A549 (cell line): Measurements from ENCODE around the gene MSI2. TPM values are rescaled to one million over a fixed set of nuclear protein-coding genes. Genes with fewer than 3 reads are reported as not detected.
A peak's percentile ranks its signal among the peaks of the same experiment; 100 is the strongest.

Source experiments
- ATAC-seq, 2 experiments: fragments of 200-7000 bp in 1 of 2; fragments of >200 bp in 1 of 2; cut with Nextera tagmentation in 1 of 2; cut with Tn5 transposase in 1 of 2; 3 replicates each; pipeline versions ENCODE4 v1.8.0 to v1.9.1; 2018 to 2020; ENCODE audit warnings: mild to moderate bottlenecking in 1 of 2, moderate library complexity in 1 of 2
- CTCF ChIA-PET: fragments of 300-600 bp; sonication (Branson Sonifier 250); formaldehyde crosslinking; extraction: SDS; loops from one replicate; lab custom pipeline; 2021; ENCODE audit warnings: antibody characterized with exemption, inconsistent platforms; lab: Yijun Ruan, JAX
- POLR2A ChIA-PET: fragments of 350-600 bp; formaldehyde crosslinking; extraction: SDS; loops from one replicate; lab custom pipeline; 2021; ENCODE audit warnings: antibody characterized with exemption, inconsistent platforms; lab: Yijun Ruan, JAX
- DNase-seq, 2 experiments: peaks; one replicate each; pipeline versions ENCODE4 v3.0.0 to v3.0.0-alpha.2; 2011 to 2016; ENCODE audit warnings: low read depth in 1 of 2, low spot score in 1 of 2
- FAIRE-seq: peaks from 2 replicates; lab custom pipeline; 2011; peaks lifted over from hg19 to GRCh38; lab: Jason Lieb, UNC
- H3K27ac ChIP-seq, 2 experiments: fragments of >200 bp; sonication (Bioruptor Twin); formaldehyde crosslinking; 3 replicates each; pipeline ENCODE4 v1.5.1; 2016 to 2017
- H3K4me1 ChIP-seq: fragments of >200 bp; sonication (Bioruptor Twin); formaldehyde crosslinking; 3 replicates; pipeline ENCODE4 v1.6.1; 2016
- H3K4me2 ChIP-seq: fragments of >200 bp; sonication (Bioruptor Twin); formaldehyde crosslinking; 3 replicates; pipeline ENCODE4 v1.6.1; 2016
- H3K4me3 ChIP-seq: fragments of >200 bp; sonication (Bioruptor Twin); formaldehyde crosslinking; 3 replicates; pipeline ENCODE4 v1.5.1; 2016
- H3K9me3 ChIP-seq: fragments of >200 bp; sonication (Bioruptor Twin); formaldehyde crosslinking; 3 replicates; pipeline ENCODE4 v1.6.1; 2016
- CBX2 ChIP-seq: fragments of 200-600 bp; sonication (generic); IDR thresholded peaks from 2 replicates; pipeline ENCODE4 v1.6.1; 2016; ENCODE audit warnings: low read depth, mild to moderate bottlenecking, borderline replicate concordance
- CBX8 ChIP-seq: fragments of 200-600 bp; sonication (generic); IDR thresholded peaks from 2 replicates; pipeline ENCODE4 v1.6.1; 2016
- EHMT2 ChIP-seq: fragments of 200-600 bp; sonication (generic); IDR thresholded peaks from 2 replicates; pipeline ENCODE4 v1.6.1; 2016; ENCODE audit warnings: antibody characterized with exemption, low read depth, mild to moderate bottlenecking, moderate library complexity
- EP300 ChIP-seq, 2 experiments: fragments of >200 bp; sonication (Bioruptor Twin); formaldehyde crosslinking; IDR thresholded peaks; 2 replicates in 1 of 2; 3 replicates in 1 of 2; pipeline ENCODE4 v1.6.1; 2016 to 2017
- ESRRA ChIP-seq: fragments of 150-350 bp; IDR thresholded peaks from 2 replicates; pipeline ENCODE4 v1.6.1; 2014; ENCODE audit warnings: mild to moderate bottlenecking, low read length, borderline replicate concordance
- FOSB ChIP-seq: fragments of 250-450 bp; sonication (Bioruptor Pico); IDR thresholded peaks from 2 replicates; pipeline ENCODE4 v1.5.0; 2020; ENCODE audit warnings: mild to moderate bottlenecking, moderate library complexity
- FOSL2 ChIP-seq, 2 experiments: fragments of 450-650 bp in 1 of 2; fragments of >200 bp in 1 of 2; sonication (Bioruptor Twin) in 1 of 2; formaldehyde crosslinking; IDR thresholded peaks; 2 replicates each; pipeline versions ENCODE4 v1.5.0 to v1.6.1; 2016 to 2020; ENCODE audit warnings: mild to moderate bottlenecking in 1 of 2, moderate library complexity in 1 of 2
- GATA3 ChIP-seq: IDR thresholded peaks from 2 replicates; pipeline ENCODE4 v1.6.1; 2012; ENCODE audit warnings: borderline replicate concordance
- HOXA7 ChIP-seq: fragments of 250-450 bp; sonication (Bioruptor Pico); IDR thresholded peaks from 2 replicates; pipeline ENCODE4 v1.5.0; 2020; ENCODE audit warnings: mild to moderate bottlenecking, moderate library complexity
- JUN ChIP-seq, 2 experiments: fragments of >200 bp; sonication (Bioruptor Twin); formaldehyde crosslinking; IDR thresholded peaks; 2 replicates in 1 of 2; 3 replicates in 1 of 2; pipeline ENCODE4 v1.6.1; 2016 to 2017
- KDM1A ChIP-seq: fragments of 200-600 bp; sonication (generic); IDR thresholded peaks from 2 replicates; pipeline ENCODE4 v1.6.1; 2016; ENCODE audit warnings: low read depth, mild to moderate bottlenecking
- KDM5A ChIP-seq: fragments of 200-600 bp; sonication (generic); IDR thresholded peaks from 2 replicates; pipeline ENCODE4 v1.6.1; 2016; ENCODE audit warnings: antibody characterized with exemption, mild to moderate bottlenecking
- MAFK ChIP-seq: fragments of 450-650 bp; IDR thresholded peaks from 2 replicates; pipeline ENCODE4 v1.6.1; 2014; ENCODE audit not compliant: partially characterized antibody
- NPAS2 ChIP-seq: fragments of 250-450 bp; sonication (Bioruptor Pico); IDR thresholded peaks from 2 replicates; pipeline ENCODE4 v1.8.0; 2022; ENCODE audit warnings: mild to moderate bottlenecking, moderate library complexity, borderline replicate concordance
- PHF8 ChIP-seq: fragments of 200-600 bp; sonication (generic); IDR thresholded peaks from 2 replicates; pipeline ENCODE4 v1.6.1; 2016; ENCODE audit warnings: low read depth, mild to moderate bottlenecking, antibody characterized with exemption, moderate library complexity, borderline replicate concordance
- POLR2A ChIP-seq: IDR thresholded peaks from 2 replicates; pipeline ENCODE4 v1.6.1; 2012; ENCODE audit warnings: mild to moderate bottlenecking, low read length
- POLR2AphosphoS2 ChIP-seq: conservative IDR thresholded peaks from 2 replicates; pipeline ENCODE4 v1.6.1; 2012; ENCODE audit warnings: low read length, improper control_type of control experiment, inconsistent platforms
- RCOR1 ChIP-seq: fragments of 150-350 bp; IDR thresholded peaks from 2 replicates; pipeline ENCODE4 v1.6.1; 2014; ENCODE audit warnings: antibody characterized with exemption, low read length, low read depth
- SREBF2 ChIP-seq: fragments of 450-650 bp; IDR thresholded peaks from 2 replicates; pipeline ENCODE4 v1.6.1; 2014; ENCODE audit warnings: mild to moderate bottlenecking, moderate library complexity
- TFCP2L1 ChIP-seq: fragments of 250-450 bp; sonication (Bioruptor Pico); IDR thresholded peaks from 2 replicates; pipeline ENCODE4 v1.5.0; 2021; ENCODE audit warnings: mild to moderate bottlenecking
- WGBS: methylation state at CpG from one replicate; pipeline ENCODE4 v1.1.6; 2017; ENCODE audit errors: missing lambda C conversion rate; 5-methylcytosine and 5-hydroxymethylcytosine counted together
- polyA plus RNA-seq, 4 experiments: library from polyadenylated mRNA; depleted of rRNA in 3 of 4; stranded (reverse); fragments of >200 nt; fragmentation: RNase III in 1 of 4; extraction: RNeasy Plus Mini Kit Qiagen cat#74134 plus additional on column Dnase treatment in 1 of 4; gene quantifications; 2 replicates in 3 of 4; 3 replicates in 1 of 4; pipeline ENCODE4 v1.2.3, GENCODE V29; 2011 to 2017
- TF ChIP-seq, protein P1 (sequence below): IDR thresholded peaks from 2 replicates; pipeline ENCODE4 v1.6.1; 2012; ENCODE audit warnings: low read depth, borderline replicate concordance
- TF ChIP-seq, protein P2 (sequence below): fragments of 450-650 bp; IDR thresholded peaks from 2 replicates; pipeline ENCODE4 v1.6.1; 2014; ENCODE audit warnings: antibody characterized with exemption
- TF ChIP-seq, protein P3 (sequence below): fragments of 150-350 bp; IDR thresholded peaks from 2 replicates; pipeline ENCODE4 v1.6.1; 2014; ENCODE audit warnings: low read depth, mild to moderate bottlenecking, low read length
- TF ChIP-seq, protein P4 (sequence below): IDR thresholded peaks from 2 replicates; pipeline ENCODE4 v1.6.1; 2012
- TF ChIP-seq, protein P5 (sequence below): fragments of >200 bp; sonication (Bioruptor Twin); formaldehyde crosslinking; IDR thresholded peaks from 2 replicates; pipeline ENCODE4 v1.6.1; 2016

Gene MSI2
- polyA plus RNA-seq, 2 of the 4 experiments (the other 2 are of a cell fraction): 43.6 to 44.4 TPM

DNA sequence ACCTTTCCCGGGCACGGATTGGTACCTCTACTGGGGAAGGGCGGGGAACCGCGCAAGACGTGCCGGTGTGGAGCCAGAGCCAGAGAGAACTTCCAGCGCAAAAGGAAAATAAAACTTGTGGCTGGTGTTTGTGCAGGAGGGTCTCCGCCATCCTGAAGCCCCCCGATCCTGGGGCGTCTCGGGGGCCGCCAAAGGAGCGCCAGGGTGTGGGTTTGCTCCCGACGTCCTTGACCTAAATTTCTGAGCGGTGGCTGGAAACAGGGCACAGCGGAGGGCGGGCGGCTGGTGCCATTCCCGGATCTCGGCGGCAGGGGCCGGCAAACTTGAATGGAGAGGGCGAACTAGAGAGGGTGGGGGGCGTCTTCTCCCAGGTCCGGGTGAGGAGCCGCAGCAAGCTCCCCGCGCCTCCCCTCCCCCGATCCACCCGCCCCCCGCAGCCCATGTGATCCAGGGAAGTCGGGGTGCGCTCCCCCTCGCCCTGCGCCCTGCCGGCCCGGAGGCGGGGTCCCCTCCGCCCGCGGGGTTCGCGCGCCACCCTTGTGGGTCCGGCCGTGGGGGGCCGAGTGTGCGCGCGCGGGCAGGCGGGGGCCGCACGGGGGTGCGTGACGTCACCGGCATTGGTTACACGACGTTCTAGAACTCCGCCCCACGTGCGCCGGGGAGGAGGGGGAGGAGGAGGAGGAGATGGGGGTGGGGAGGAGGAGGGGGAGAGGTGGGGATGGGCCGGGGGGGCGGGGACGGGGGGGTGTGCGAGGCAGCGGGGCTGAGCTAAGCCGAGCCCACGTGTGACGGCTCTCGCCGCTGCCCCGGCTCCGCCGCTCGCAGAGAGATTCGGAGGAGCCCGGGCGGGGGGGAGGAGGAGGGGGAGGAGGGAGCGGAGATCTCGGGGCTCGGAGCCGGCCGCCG, at the start of gene MSI2 (continued):
- TF ChIP-seq, protein P1, sequence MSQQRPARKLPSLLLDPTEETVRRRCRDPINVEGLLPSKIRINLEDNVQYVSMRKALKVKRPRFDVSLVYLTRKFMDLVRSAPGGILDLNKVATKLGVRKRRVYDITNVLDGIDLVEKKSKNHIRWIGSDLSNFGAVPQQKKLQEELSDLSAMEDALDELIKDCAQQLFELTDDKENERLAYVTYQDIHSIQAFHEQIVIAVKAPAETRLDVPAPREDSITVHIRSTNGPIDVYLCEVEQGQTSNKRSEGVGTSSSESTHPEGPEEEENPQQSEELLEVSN: no peak; the same call in 1 of the 2 replicates
- TF ChIP-seq, protein P2, sequence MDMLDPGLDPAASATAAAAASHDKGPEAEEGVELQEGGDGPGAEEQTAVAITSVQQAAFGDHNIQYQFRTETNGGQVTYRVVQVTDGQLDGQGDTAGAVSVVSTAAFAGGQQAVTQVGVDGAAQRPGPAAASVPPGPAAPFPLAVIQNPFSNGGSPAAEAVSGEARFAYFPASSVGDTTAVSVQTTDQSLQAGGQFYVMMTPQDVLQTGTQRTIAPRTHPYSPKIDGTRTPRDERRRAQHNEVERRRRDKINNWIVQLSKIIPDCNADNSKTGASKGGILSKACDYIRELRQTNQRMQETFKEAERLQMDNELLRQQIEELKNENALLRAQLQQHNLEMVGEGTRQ: no peak
- TF ChIP-seq HOXA7: no peak
- TF ChIP-seq ESRRA: no peak
- TF ChIP-seq EHMT2: no peak
- TF ChIP-seq MAFK: no peak
- TF ChIP-seq, protein P3, sequence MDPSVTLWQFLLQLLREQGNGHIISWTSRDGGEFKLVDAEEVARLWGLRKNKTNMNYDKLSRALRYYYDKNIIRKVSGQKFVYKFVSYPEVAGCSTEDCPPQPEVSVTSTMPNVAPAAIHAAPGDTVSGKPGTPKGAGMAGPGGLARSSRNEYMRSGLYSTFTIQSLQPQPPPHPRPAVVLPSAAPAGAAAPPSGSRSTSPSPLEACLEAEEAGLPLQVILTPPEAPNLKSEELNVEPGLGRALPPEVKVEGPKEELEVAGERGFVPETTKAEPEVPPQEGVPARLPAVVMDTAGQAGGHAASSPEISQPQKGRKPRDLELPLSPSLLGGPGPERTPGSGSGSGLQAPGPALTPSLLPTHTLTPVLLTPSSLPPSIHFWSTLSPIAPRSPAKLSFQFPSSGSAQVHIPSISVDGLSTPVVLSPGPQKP: no peak
- peak in 1 of 2 experiments; percentile 71; a peak in 3 of 5 replicates for TF ChIP-seq JUN (IDR thresholded peaks at IDR 0.05)
- TF ChIP-seq PHF8: peak; percentile 67; the same call in 1 of the 2 replicates
- TF ChIP-seq FOSL2 (IDR thresholded peaks at IDR 0.05): no peak
- peak; percentile 57 for TF ChIP-seq FOSL2 (CRISPR knock-in tag; IDR thresholded peaks at IDR 0.05)
- no peak for TF ChIP-seq KDM1A
- no peak for TF ChIP-seq CBX2
- no peak for TF ChIP-seq SREBF2
- no peak for TF ChIP-seq CBX8
- no peak for TF ChIP-seq FOSB (CRISPR knock-in tag)

DNA sequence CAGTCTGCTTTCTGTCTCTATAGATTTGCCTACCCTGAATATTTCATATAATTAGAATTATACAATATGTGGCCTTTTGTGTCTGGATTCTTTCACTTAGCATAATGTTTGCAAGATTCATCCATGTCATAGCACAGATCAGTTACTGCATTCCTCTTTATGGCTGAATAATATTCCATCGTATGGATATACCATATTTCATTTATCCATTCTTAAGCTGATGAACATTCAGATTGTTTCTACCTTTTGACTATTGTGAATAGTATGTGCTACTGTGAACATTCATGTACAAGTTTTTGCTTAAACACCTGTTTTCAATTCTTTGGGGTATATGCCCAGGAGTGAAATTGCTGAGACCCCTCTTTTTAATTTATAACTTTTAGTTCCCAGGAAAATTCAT, 49.4 kb upstream of the MSI2 start:
- POLR2A ChIA-PET: no interaction called here
- peaks cover 19% of the 10 kb centered on the region for H3K4me1 ChIP-seq
- TF ChIP-seq, protein P4, sequence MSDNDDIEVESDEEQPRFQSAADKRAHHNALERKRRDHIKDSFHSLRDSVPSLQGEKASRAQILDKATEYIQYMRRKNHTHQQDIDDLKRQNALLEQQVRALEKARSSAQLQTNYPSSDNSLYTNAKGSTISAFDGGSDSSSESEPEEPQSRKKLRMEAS: no peak
- no peak for TF ChIP-seq CBX2
- no peak for TF ChIP-seq NPAS2 (CRISPR knock-in tag)
- TF ChIP-seq, protein P5, sequence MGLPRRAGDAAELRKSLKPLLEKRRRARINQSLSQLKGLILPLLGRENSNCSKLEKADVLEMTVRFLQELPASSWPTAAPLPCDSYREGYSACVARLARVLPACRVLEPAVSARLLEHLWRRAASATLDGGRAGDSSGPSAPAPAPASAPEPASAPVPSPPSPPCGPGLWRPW: no peak
- TF ChIP-seq POLR2AphosphoS2: no peak
- TF ChIP-seq GATA3: no peak
- no peak overlapping the region for H3K27ac ChIP-seq
- CTCF ChIA-PET: interaction anchor here (1.0 to 2.9 kb wide), 2 partner anchors 37 to 465 kb away, joined by 3 to 15 read pairs; no protein-coding TSS in a partner anchor
- FAIRE-seq (peak; percentile 76), ATAC-seq (no peak), DNase-seq (no peak)
- peaks cover 21% of the 10 kb centered on the region for H3K9me3 ChIP-seq
- H3K4me2 ChIP-seq: no peak overlapping the region
- no peak overlapping the region for H3K4me3 ChIP-seq
- 48% methylated on average over 1 of the region's 1 CpG for WGBS

DNA sequence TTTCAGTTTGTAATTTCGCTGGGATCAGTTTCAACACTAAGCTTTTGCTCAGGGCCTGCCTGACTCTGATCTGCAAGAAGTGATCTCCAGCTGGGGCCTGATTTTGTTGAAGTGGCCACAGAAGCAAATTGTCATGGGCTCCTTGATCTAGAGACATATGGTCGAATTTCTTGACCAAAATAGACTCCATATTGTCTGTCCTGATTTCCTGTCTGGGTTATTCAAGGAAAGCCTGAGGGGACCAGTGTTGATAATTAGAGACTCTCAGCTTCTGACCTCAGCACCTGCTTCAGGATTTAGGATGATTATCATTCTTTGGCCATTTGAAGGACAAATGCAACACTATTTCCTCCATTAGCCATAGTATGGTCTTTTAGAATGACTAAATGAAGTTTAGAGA, 48.9 kb upstream of the MSI2 start:
- CTCF ChIA-PET: interaction anchor here (1.0 to 2.9 kb wide), 2 partner anchors 36 to 465 kb away, joined by 3 to 15 read pairs; no protein-coding TSS in a partner anchor
- no peak for ATAC-seq

More for the DNA sequence above, 48.9 kb upstream of the MSI2 start:
- FAIRE-seq: no peak
- no peak overlapping the region for H3K27ac ChIP-seq
- 7% methylated on average over 2 of the region's 2 CpGs for WGBS
- TF ChIP-seq TFCP2L1: no peak
- TF ChIP-seq, protein P2: no peak
- no peak for TF ChIP-seq HOXA7
- TF ChIP-seq RCOR1: no peak
- TF ChIP-seq POLR2A: no peak
- no peak for TF ChIP-seq KDM5A
- TF ChIP-seq EP300 (IDR thresholded peaks at IDR 0.05): no peak
- H3K4me1 ChIP-seq: peaks cover 22% of the 10 kb centered on the region
- H3K9me3 ChIP-seq: peaks cover 21% of the 10 kb centered on the region
- H3K4me2 ChIP-seq: no peak overlapping the region
- DNase-seq: no peak
- POLR2A ChIA-PET: no interaction called here
- H3K4me3 ChIP-seq: no peak overlapping the region
